CD14-positive monocyte (primary cell): ENCODE data around the gene MYRF. TPM values are rescaled to one million over a fixed set of nuclear protein-coding genes. Genes with fewer than 3 reads are reported as not detected.
A peak's percentile ranks its signal among the peaks of the same experiment; 100 is the strongest.

Source experiments
- DNase-seq, 3 donors: peaks; one replicate each; pipeline ENCODE4 v3.0.0-alpha.2; 2011 to 2022
- H2AFZ ChIP-seq: 2 replicates; pipeline ENCODE4 v1.6.0; 2012; ENCODE audit warnings: mild to moderate bottlenecking, low read depth, low read length, inconsistent platforms; ENCODE audit not compliant: insufficient read depth, poor library complexity, severe bottlenecking
- H3K27ac ChIP-seq, 2 donors: 1 replicate in 1 of 2; 2 replicates in 1 of 2; pipeline ENCODE4 v1.5.1; 2012 to 2013; ENCODE audit warnings: low read length in 2 of 2, control low read depth in 1 of 2, inconsistent platforms in 1 of 2, low read depth in 1 of 2, mild to moderate bottlenecking in 1 of 2
- H3K27me3 ChIP-seq, 2 donors: one replicate each; pipeline versions ENCODE4 v1.6.0 to v1.6.1; 2011 to 2013; ENCODE audit warnings: low read length in 2 of 2; ENCODE audit not compliant: control insufficient read depth in 2 of 2, insufficient read depth in 2 of 2
- H3K36me3 ChIP-seq, 2 donors: replicated peaks in 1 of 2; 1 replicate in 1 of 2; 2 replicates in 1 of 2; pipeline versions ENCODE4 v1.5.1 to v1.6.1; 2012 to 2013; ENCODE audit warnings: low read length in 2 of 2, control low read depth in 1 of 2, inconsistent platforms in 1 of 2, mild to moderate bottlenecking in 1 of 2; ENCODE audit not compliant: insufficient read depth in 2 of 2, control insufficient read depth in 1 of 2
- H3K4me1 ChIP-seq, 2 donors: 1 replicate in 1 of 2; 2 replicates in 1 of 2; pipeline versions ENCODE4 v1.5.1 to v1.6.1; 2012 to 2013; ENCODE audit warnings: low read length in 2 of 2, control low read depth in 1 of 2, inconsistent platforms in 1 of 2, mild to moderate bottlenecking in 1 of 2, moderate library complexity in 1 of 2; ENCODE audit not compliant: insufficient read depth in 2 of 2, control insufficient read depth in 1 of 2
- H3K4me2 ChIP-seq: replicated peaks from 2 replicates; pipeline ENCODE3; 2012; ENCODE audit warnings: low read length, moderate library complexity, mild to moderate bottlenecking; ENCODE audit not compliant: poor library complexity, severe bottlenecking; ENCODE audit errors: extremely low read depth
- H3K4me3 ChIP-seq, 3 experiments: fragments of 200-600 bp in 1 of 3; sonication (generic) in 1 of 3; replicated peaks in 1 of 3; 1 replicate in 2 of 3; 2 replicates in 1 of 3; pipeline ENCODE4 v1.5.1; 2011 to 2013; ENCODE audit warnings: low read length in 3 of 3, mild to moderate bottlenecking in 3 of 3, control low read depth in 2 of 3, low read depth in 2 of 3, inconsistent platforms in 1 of 3, moderate library complexity in 1 of 3
- H3K79me2 ChIP-seq: 2 replicates; pipeline ENCODE4 v1.6.0; 2012; ENCODE audit warnings: mild to moderate bottlenecking, control low read depth, inconsistent platforms, low read length, moderate library complexity; ENCODE audit not compliant: insufficient read depth
- H3K9ac ChIP-seq: 2 replicates; pipeline ENCODE4 v1.6.0; 2017; ENCODE audit warnings: low read length, mild to moderate bottlenecking; ENCODE audit not compliant: insufficient read depth, poor library complexity, severe bottlenecking
- H3K9me3 ChIP-seq, 2 donors: replicated peaks in 1 of 2; 1 replicate in 1 of 2; 2 replicates in 1 of 2; pipeline versions ENCODE4 v1.5.1 to v1.6.1; 2012 to 2013; ENCODE audit warnings: low read length in 2 of 2, control low read depth in 1 of 2; ENCODE audit not compliant: control insufficient read depth in 1 of 2, insufficient read depth in 1 of 2
- H4K20me1 ChIP-seq: 2 replicates; pipeline ENCODE4 v1.6.0; 2012; ENCODE audit warnings: mild to moderate bottlenecking, low read length, control low read depth, moderate library complexity; ENCODE audit not compliant: insufficient read depth
- H3K27ac Mint-ChIP-seq, 7 donors: one replicate each; pipeline ENCODE4 v1.8.0; 2020; ENCODE audit warnings: mild to moderate bottlenecking in 7 of 7, mixed read lengths in 7 of 7, moderate library complexity in 6 of 7, inconsistent platforms in 2 of 7
- H3K27me3 Mint-ChIP-seq, 3 donors: one replicate each; pipeline ENCODE4 v1.8.0; 2021 to 2022; ENCODE audit warnings: low read depth in 3 of 3, mild to moderate bottlenecking in 3 of 3, mixed read lengths in 3 of 3, moderate library complexity in 3 of 3, inconsistent platforms in 1 of 3
- H3K36me3 Mint-ChIP-seq, 2 donors: one replicate each; pipeline ENCODE4 v1.8.0; 2020; ENCODE audit warnings: mixed read lengths in 2 of 2, inconsistent platforms in 1 of 2, mild to moderate bottlenecking in 1 of 2
- H3K4me1 Mint-ChIP-seq: one replicate; pipeline ENCODE4 v1.8.0; 2020; ENCODE audit warnings: mild to moderate bottlenecking, mixed read lengths
- H3K4me3 Mint-ChIP-seq, 2 donors: one replicate each; pipeline ENCODE4 v1.8.0; 2020; ENCODE audit warnings: mild to moderate bottlenecking in 2 of 2, mixed read lengths in 2 of 2, moderate library complexity in 1 of 2
- H3K9me3 Mint-ChIP-seq, 7 donors: one replicate each; pipeline ENCODE4 v1.8.0; 2020 to 2022; ENCODE audit warnings: mixed read lengths in 7 of 7, mild to moderate bottlenecking in 6 of 7, moderate library complexity in 6 of 7, inconsistent platforms in 2 of 7
- WGBS: methylation state at CpG from one replicate; pipeline ENCODE4 v1.1.5; 2013; ENCODE audit warnings: missing lambda C conversion rate; ENCODE audit not compliant: insufficient coverage; 5-methylcytosine and 5-hydroxymethylcytosine counted together
- intact Hi-C, 2 donors: fragments of 100-400 bp; cut with micrococcal nuclease; formaldehyde crosslinking; loops; one replicate each; pipeline versions ENCODE4 v1.15.0 to v1.15.1; 2023
- polyA plus RNA-seq, 3 donors: library from polyadenylated mRNA; depleted of rRNA in 1 of 3; unstranded in 2 of 3; stranded (reverse) in 1 of 3; fragments of 300-500 nt in 2 of 3; fragments of >200 nt in 1 of 3; fragmentation: Illumina TruSeq in 2 of 3; gene quantifications; 1 replicate in 2 of 3; 2 replicates in 1 of 3; pipeline ENCODE4 v1.2.3, GENCODE V29; 2012 to 2021
- TF ChIP-seq, protein P1 (sequence below): fragments of 200-600 bp; IDR thresholded peaks from one replicate; pipeline ENCODE4 v1.8.0; 2022; ENCODE audit warnings: antibody characterized with exemption, mild to moderate bottlenecking

MYRF gene
- polyA plus RNA-seq, 3 donors: 0.18 to 0.19 TPM; not detected in 1

DNA sequence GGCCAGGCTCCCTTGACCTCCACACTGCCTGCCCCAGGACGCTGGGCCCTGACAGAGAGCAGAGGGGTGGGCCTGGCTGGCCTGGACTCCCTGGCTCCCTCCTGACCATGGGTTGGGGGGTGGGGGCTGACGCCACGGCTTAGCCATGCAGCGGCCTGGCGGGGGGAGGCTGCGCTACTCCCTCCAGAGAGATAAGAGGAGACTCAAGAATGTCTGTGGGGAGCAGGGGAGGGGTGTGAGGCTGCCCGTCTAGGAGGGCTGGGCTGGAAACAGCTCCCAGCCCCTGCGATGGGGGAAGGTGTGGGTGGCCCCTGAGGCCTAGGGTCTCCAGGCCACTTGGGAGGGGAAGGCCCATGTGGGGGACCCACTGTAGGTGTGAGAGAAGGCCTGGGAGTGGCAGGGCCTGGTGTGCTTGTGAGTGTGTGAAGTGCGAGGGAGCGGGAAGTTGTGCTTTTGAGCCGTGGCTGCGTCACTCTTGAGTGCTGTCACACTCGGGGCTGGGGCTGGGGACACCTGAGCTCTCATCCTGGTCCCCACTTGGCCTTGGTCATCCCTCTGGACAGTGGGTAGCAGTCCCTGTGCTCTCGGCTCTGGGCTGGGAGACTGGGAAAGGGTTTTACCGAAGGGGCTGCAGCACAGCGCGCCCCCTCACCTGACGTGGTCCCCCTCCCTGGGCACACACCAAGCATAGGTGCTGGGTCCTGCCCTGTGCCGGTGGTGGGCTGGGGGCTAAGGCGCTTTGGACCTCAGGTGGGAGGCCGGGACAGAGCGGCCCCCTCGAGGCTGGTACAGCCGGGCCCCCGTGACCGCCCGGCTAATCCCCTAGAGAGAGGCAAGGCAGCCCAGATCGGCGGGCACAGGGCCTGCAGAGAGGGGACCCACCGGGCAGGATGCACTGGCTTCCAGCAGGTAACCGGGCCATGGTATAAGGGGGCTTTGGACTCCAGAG lies 2.4 kb downstream of the MYRF start:
- Mint-ChIP-seq H3K4me1 (peaks cover 22% of the 10 kb centered on the region), H3K4me3 (no peak overlapping the region), H3K9me3 (peaks cover 0 to 6% (median 0%) of the 10 kb centered on the region in 7 donors), H3K27ac (no peak overlapping the region), H3K27me3 (peaks cover 20 to 35% (median 29%) of the 10 kb centered on the region in 3 donors), H3K36me3 (peaks cover 0 to 4% of the 10 kb centered on the region in 2 donors)
- no peak for DNase-seq
- Histone ChIP-seq H3K9ac (no peak overlapping the region), H3K36me3 (no peaks in the 10 kb centered on the region), H3K4me1 (peaks cover 7 to 21% of the 10 kb centered on the region in 2 donors), H3K79me2 (no peaks in the 10 kb centered on the region), H3K27ac (no peak overlapping the region), H3K4me3 (no peak overlapping the region), H3K4me2 (no peak overlapping the region), H4K20me1 (no peaks in the 10 kb centered on the region), H2AFZ (no peak overlapping the region), H3K27me3 (peaks cover 4 to 28% of the 10 kb centered on the region in 2 donors), H3K9me3 (no peaks in the 10 kb centered on the region)
- intact Hi-C loops: no loop called here
- TF ChIP-seq, protein P1, sequence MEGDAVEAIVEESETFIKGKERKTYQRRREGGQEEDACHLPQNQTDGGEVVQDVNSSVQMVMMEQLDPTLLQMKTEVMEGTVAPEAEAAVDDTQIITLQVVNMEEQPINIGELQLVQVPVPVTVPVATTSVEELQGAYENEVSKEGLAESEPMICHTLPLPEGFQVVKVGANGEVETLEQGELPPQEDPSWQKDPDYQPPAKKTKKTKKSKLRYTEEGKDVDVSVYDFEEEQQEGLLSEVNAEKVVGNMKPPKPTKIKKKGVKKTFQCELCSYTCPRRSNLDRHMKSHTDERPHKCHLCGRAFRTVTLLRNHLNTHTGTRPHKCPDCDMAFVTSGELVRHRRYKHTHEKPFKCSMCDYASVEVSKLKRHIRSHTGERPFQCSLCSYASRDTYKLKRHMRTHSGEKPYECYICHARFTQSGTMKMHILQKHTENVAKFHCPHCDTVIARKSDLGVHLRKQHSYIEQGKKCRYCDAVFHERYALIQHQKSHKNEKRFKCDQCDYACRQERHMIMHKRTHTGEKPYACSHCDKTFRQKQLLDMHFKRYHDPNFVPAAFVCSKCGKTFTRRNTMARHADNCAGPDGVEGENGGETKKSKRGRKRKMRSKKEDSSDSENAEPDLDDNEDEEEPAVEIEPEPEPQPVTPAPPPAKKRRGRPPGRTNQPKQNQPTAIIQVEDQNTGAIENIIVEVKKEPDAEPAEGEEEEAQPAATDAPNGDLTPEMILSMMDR: no peak
- WGBS: 95% methylated on average over 27 of the region's 31 CpGs

DNA sequence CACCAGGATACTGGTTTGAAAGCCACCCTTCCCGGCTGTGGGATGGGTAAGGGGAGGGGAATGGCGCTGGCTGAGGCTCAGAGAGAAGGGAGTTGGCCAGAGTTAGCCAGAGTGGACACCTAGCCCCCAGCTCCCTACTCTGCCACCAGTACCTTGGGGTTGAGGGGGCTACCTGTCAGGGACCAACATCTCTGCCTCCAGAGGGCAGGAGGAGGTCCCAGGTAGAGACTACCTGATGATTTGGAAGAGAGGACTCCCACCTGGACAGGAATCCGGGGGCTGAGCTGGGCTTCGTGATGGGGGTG lies 3.7 kb downstream of the MYRF start:
- Histone ChIP-seq H3K4me2 (no peak overlapping the region), H3K9me3 (no peaks in the 10 kb centered on the region), H3K4me1 (peaks cover 7 to 21% of the 10 kb centered on the region in 2 donors), H3K4me3 (no peak overlapping the region), H3K36me3 (no peaks in the 10 kb centered on the region), H3K9ac (no peak overlapping the region), H3K27ac (no peak overlapping the region), H3K79me2 (no peaks in the 10 kb centered on the region), H2AFZ (no peak overlapping the region), H3K27me3 (peaks cover 4 to 23% of the 10 kb centered on the region in 2 donors), H4K20me1 (no peaks in the 10 kb centered on the region)
- TF ChIP-seq, protein P1: no peak
- H3K36me3 Mint-ChIP-seq: peaks cover 0 to 3% of the 10 kb centered on the region in 2 donors
- intact Hi-C loops: no loop called here
- H3K4me3 Mint-ChIP-seq: no peak overlapping the region
- H3K9me3 Mint-ChIP-seq: peaks cover 0 to 6% (median 0%) of the 10 kb centered on the region in 7 donors
- H3K4me1 Mint-ChIP-seq: peaks cover 22% of the 10 kb centered on the region
- 86% methylated on average over 2 of the region's 4 CpGs for WGBS
- H3K27me3 Mint-ChIP-seq: peaks cover 20 to 31% (median 27%) of the 10 kb centered on the region in 3 donors
- DNase-seq: no peak
- H3K27ac Mint-ChIP-seq: peak overlapping the region in 4 of 7 donors; percentile 54 to 71 (median 65)
